HCT116 (cell line): ENCODE data around the gene CREG2. TPM values are rescaled to one million over a fixed set of nuclear protein-coding genes. Genes with fewer than 3 reads are reported as not detected.

Experiments used
- ATAC-seq: fragments of 200-7000 bp; cut with Tn5 transposase; 2 replicates; pipeline ENCODE4 v1.9.1; 2020; ENCODE audit warnings: mild to moderate bottlenecking, moderate library complexity
- BruUV-seq: library from RNA; stranded (reverse); fragments of 400-500 nt; replicated peaks from 2 replicates; lab custom pipeline; 2021; lab: Mats Ljungman, UMichigan
- CTCF ChIA-PET: fragments of 300-600 bp; sonication (Branson Sonifier 250); formaldehyde crosslinking; loops from one replicate; lab custom pipeline; 2021; ENCODE audit warnings: antibody characterized with exemption; lab: Charles Lee
- POLR2A ChIA-PET: fragments of 300-600, 350-600 bp; sonication (Branson Sonifier 250); formaldehyde crosslinking; loops from one replicate; lab custom pipeline; 2021; ENCODE audit warnings: antibody characterized with exemption; lab: Charles Lee
- RAD21 ChIA-PET, 2 experiments: fragments of 300-600 bp; sonication (Branson Sonifier 250); formaldehyde crosslinking; loops; one replicate each; lab custom pipeline; 2023; ENCODE audit warnings: low total read pairs in 2 of 2; ENCODE audit not compliant: uncharacterized antibody in 2 of 2, unreplicated experiment in 2 of 2, low non-redundant PET in 1 of 2; lab: Charles Lee
- DNase-seq: peaks from one replicate; pipeline ENCODE4 v3.0.0-alpha.2; 2010; ENCODE audit warnings: low read depth, low spot score
- H2AFZ ChIP-seq: fragments of 200-600 bp; shearing (Covaris generic), sonication (generic); 2 replicates; pipeline ENCODE4 v1.6.1; 2017; ENCODE audit warnings: low read depth, mixed run types, mixed read lengths, antibody characterized with exemption, low read length; ENCODE audit not compliant: poor library complexity, severe bottlenecking
- H3K27ac ChIP-seq: 2 replicates; pipeline ENCODE4 v1.5.1; 2012; ENCODE audit warnings: low read depth, low read length
- H3K27me3 ChIP-seq: fragments of 200-600 bp; sonication (generic); 2 replicates; pipeline ENCODE4 v1.6.1; 2016; ENCODE audit warnings: mixed run types, low read length, mixed read lengths; ENCODE audit not compliant: insufficient read depth
- H3K36me3 ChIP-seq, 2 experiments: fragments of 200-500 bp in 1 of 2; fragments of 200-600 bp in 1 of 2; sonication (Bioruptor generic) in 1 of 2; sonication (generic) in 1 of 2; 2 replicates each; pipeline versions ENCODE4 v1.5.1 to v1.6.1; 2014 to 2016; ENCODE audit warnings: low read length in 2 of 2, inconsistent platforms in 1 of 2, mixed read lengths in 1 of 2, mixed run types in 1 of 2; ENCODE audit not compliant: insufficient read depth in 2 of 2, control insufficient read depth in 1 of 2
- H3K4me1 ChIP-seq, 2 experiments: fragments of 200-600 bp in 1 of 2; sonication (generic) in 1 of 2; 2 replicates each; pipeline versions ENCODE4 v1.5.1 to v1.6.1; 2012 to 2017; ENCODE audit warnings: low read length in 2 of 2, inconsistent platforms in 1 of 2, mild to moderate bottlenecking in 1 of 2, mixed read lengths in 1 of 2, mixed run types in 1 of 2, moderate library complexity in 1 of 2; ENCODE audit not compliant: insufficient read depth in 2 of 2, control insufficient read depth in 1 of 2
- H3K4me2 ChIP-seq: fragments of 200-600 bp; sonication (generic); 2 replicates; pipeline ENCODE4 v1.6.1; 2017; ENCODE audit warnings: mixed run types, low read length, mixed read lengths
- H3K4me3 ChIP-seq, 2 experiments: fragments of 200-600 bp in 1 of 2; sonication (generic) in 1 of 2; replicated peaks in 1 of 2; 2 replicates each; pipeline ENCODE4 v1.5.1; 2011 to 2016; ENCODE audit warnings: low read length in 2 of 2, control low read depth in 1 of 2, low read depth in 1 of 2, mild to moderate bottlenecking in 1 of 2, mixed read lengths in 1 of 2, mixed run types in 1 of 2
- H3K79me2 ChIP-seq: fragments of 200-600 bp; sonication (generic); 2 replicates; pipeline ENCODE4 v1.6.1; 2017; ENCODE audit warnings: mild to moderate bottlenecking, mixed run types, low read length, moderate library complexity, mixed read lengths; ENCODE audit not compliant: insufficient read depth
- H3K9ac ChIP-seq: fragments of 200-600 bp; sonication (generic); 2 replicates; pipeline ENCODE4 v1.6.1; 2016; ENCODE audit warnings: low read length, mixed read lengths
- H3K9me2 ChIP-seq: fragments of 200-600 bp; sonication (generic), shearing (Covaris generic); 2 replicates; pipeline ENCODE4 v1.6.1; 2017; ENCODE audit warnings: mixed run types, mild to moderate bottlenecking, moderate library complexity; ENCODE audit not compliant: insufficient read depth
- H3K9me3 ChIP-seq, 2 experiments: fragments of 200-500 bp in 1 of 2; fragments of 200-600 bp in 1 of 2; sonication (Bioruptor generic) in 1 of 2; sonication (generic) in 1 of 2; 2 replicates each; pipeline ENCODE4 v1.6.1; 2014 to 2017; ENCODE audit warnings: low read length in 2 of 2, mixed read lengths in 2 of 2, inconsistent platforms in 1 of 2, low read depth in 1 of 2, mild to moderate bottlenecking in 1 of 2, mixed run types in 1 of 2, moderate library complexity in 1 of 2; ENCODE audit not compliant: control insufficient read depth in 1 of 2, insufficient read depth in 1 of 2
- H4K20me1 ChIP-seq: fragments of 200-600 bp; sonication (generic), shearing (Covaris generic); 2 replicates; pipeline ENCODE4 v1.6.1; 2017; ENCODE audit warnings: mixed run types, mild to moderate bottlenecking, moderate library complexity; ENCODE audit not compliant: insufficient read depth
- CBX3 ChIP-seq: IDR thresholded peaks from 2 replicates; pipeline ENCODE4 v1.6.1; 2012; ENCODE audit warnings: low read depth
- CEBPB ChIP-seq: IDR thresholded peaks from 2 replicates; pipeline ENCODE4 v1.6.1; 2012; ENCODE audit warnings: low read depth
- CTCF ChIP-seq, 3 experiments: fragments of 200-600 bp in 1 of 3; sonication (generic) in 1 of 3; IDR thresholded peaks in 2 of 3; conservative IDR thresholded peaks in 1 of 3; 2 replicates each; pipeline ENCODE4 v1.5.1; 2012 to 2017; ENCODE audit warnings: low read depth in 2 of 3, low read length in 2 of 3, antibody characterized with exemption in 1 of 3, borderline replicate concordance in 1 of 3, control low read depth in 1 of 3, mild to moderate bottlenecking in 1 of 3, mixed read lengths in 1 of 3, mixed run types in 1 of 3, moderate library complexity in 1 of 3; ENCODE audit not compliant: insufficient read depth in 1 of 3
- EZH2 ChIP-seq: fragments of 200-600 bp; sonication (generic); IDR thresholded peaks from 2 replicates; pipeline ENCODE4 v1.6.1; 2017; ENCODE audit warnings: antibody characterized with exemption, mixed run types
- EZH2phosphoT487 ChIP-seq: fragments of 200-600 bp; IDR thresholded peaks from 2 replicates; pipeline ENCODE4 v1.6.1; 2018; ENCODE audit warnings: antibody characterized with exemption, borderline replicate concordance
- FOSL1 ChIP-seq: IDR thresholded peaks from 2 replicates; pipeline ENCODE4 v1.6.1; 2012; ENCODE audit warnings: low read depth
- POLR2A ChIP-seq: IDR thresholded peaks from 2 replicates; pipeline ENCODE4 v1.7.0; 2011; ENCODE audit warnings: borderline replicate concordance; ENCODE audit not compliant: insufficient read depth, insufficient read length; ENCODE audit errors: extremely low read depth
- RAD21 ChIP-seq: IDR thresholded peaks from 2 replicates; pipeline ENCODE4 v1.6.1; 2012; ENCODE audit warnings: low read depth, mild to moderate bottlenecking
- intact Hi-C: fragments of 100-400 bp; cut with micrococcal nuclease; formaldehyde crosslinking; loops from 2 replicates; pipeline ENCODE4 v1.10.0; 2022
- microRNA-seq: library from miRNA; unstranded; fragments of <30 nt; microRNA quantifications from one replicate; pipeline ENCODE4, GENCODE V29; 2016; ENCODE audit warnings: borderline number of aligned reads
- total RNA-seq: library from RNA; stranded (reverse); gene quantifications from one replicate; pipeline ENCODE4 v1.2.1, GENCODE V29; 2021; ENCODE audit not compliant: unreplicated experiment
- TF ChIP-seq, protein P1 (sequence below): IDR thresholded peaks from 2 replicates; pipeline ENCODE4 v1.6.1; 2012

The CREG2 gene
- total RNA-seq, 1 experiment from 2014 or later: 0.12 TPM

- Histone ChIP-seq H2AFZ (no peak overlapping the region), H4K20me1 (no peaks in the 10 kb centered on the region), H3K79me2 (peaks cover 84% of the 10 kb centered on the region), H3K4me2 (no peak overlapping the region), H3K9me2 (no peaks in the 10 kb centered on the region), H3K27ac (no peak overlapping the region), H3K9me3 (no peaks in the 10 kb centered on the region), H3K4me3 (no peak overlapping the region), H3K36me3 (peaks cover 12 to 18% of the 10 kb centered on the region in 2 experiments; a peak in 3 of 4 replicates), H3K27me3 (no peaks in the 10 kb centered on the region), H3K9ac (no peak overlapping the region), H3K4me1 (no peaks in the 10 kb centered on the region)
- TF ChIP-seq EZH2phosphoT487 (no peak), CTCF (IDR thresholded peaks at IDR 0.05 in 2 of 3, conservative IDR thresholded peaks at IDR 0.05 in 1 of 3; ENCODE audit: borderline replicate concordance in 1 of 3, insufficient read depth in 1 of 3, low read depth in 2 of 3, low read length in 2 of 3) (no peak), POLR2A (no peak), RAD21 (no peak), EZH2 (no peak), CEBPB (no peak), CBX3 (no peak), FOSL1 (no peak)
- TF ChIP-seq, protein P1, sequence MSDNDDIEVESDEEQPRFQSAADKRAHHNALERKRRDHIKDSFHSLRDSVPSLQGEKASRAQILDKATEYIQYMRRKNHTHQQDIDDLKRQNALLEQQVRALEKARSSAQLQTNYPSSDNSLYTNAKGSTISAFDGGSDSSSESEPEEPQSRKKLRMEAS: no peak
- no peak for DNase-seq
- RAD21 ChIA-PET: no interaction called here
- intact Hi-C loops: no loop called here
- CTCF ChIA-PET: no interaction called here
- no TSS peak for BruUV-seq
- ATAC-seq: no peak
- POLR2A ChIA-PET: no interaction called here
Measured at GRCh38 chr2:101295895-101296294, 91.4 kb downstream of the CREG2 start.

Small RNAs within 50 kb of the gene (microRNA-seq; reads per million reads assigned to microRNA genes)
- gene MIR5696: 2.8 reads per million

Other genes with a start within 250 kb of the CREG2 start
- 44.0 TPM for gene TBC1D8, start 236.1 kb downstream of the CREG2 start, total RNA-seq
- 57.8 TPM for gene CNOT11, start 134.6 kb downstream of the CREG2 start, total RNA-seq
- 40.2 TPM for gene RNF149, start 78.8 kb downstream of the CREG2 start, total RNA-seq
- gene RFX8, start 87.6 kb upstream of the CREG2 start, total RNA-seq: not detected